ENCODE measurements around the gene BEND6.
"Not testable (repeated sequence)": the region's sequence is repeated elsewhere in the genome, so short reads cannot be mapped to it uniquely, and the experiment has no call there.

The BEND6 gene

DNA sequence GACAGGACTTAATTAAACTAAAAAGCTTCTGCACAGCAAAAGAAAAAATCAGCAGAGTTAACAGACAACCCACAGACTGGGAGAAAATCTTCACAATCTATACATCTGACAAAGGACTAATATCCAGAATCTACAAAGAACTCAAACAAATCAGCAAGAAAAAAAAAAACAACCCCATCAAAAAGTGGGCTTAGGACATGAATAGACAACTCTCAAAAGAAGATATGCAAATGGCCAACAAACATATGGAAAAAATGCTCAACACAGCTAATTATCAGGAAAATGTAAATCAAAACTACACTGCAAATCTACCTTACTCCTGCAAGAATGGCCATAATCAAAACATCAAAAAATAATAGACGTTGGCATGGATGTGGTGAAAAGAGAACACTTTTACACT is 89.2 kb downstream of the BEND6 start:
- DNase-seq, result not testable (repeated sequence)

DNA sequence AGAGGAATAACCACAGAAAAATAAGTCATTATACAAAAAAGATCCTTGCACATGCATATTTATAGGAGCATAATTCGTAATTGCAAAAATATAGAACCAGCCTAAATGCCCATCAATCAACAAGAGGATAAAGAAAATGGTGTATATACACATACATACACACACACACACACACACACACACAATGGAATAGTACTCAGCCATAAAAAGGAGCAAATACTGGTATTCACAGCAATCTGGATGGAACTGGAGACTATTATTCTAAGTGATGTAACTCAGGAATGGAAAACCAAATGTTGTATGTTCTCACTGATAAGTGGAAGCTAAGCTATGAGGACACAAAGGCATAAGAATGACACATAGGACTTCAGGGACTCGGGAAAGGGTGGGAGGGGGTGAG is 89.7 kb downstream of the BEND6 start:
- no peak for DNase-seq

DNA sequence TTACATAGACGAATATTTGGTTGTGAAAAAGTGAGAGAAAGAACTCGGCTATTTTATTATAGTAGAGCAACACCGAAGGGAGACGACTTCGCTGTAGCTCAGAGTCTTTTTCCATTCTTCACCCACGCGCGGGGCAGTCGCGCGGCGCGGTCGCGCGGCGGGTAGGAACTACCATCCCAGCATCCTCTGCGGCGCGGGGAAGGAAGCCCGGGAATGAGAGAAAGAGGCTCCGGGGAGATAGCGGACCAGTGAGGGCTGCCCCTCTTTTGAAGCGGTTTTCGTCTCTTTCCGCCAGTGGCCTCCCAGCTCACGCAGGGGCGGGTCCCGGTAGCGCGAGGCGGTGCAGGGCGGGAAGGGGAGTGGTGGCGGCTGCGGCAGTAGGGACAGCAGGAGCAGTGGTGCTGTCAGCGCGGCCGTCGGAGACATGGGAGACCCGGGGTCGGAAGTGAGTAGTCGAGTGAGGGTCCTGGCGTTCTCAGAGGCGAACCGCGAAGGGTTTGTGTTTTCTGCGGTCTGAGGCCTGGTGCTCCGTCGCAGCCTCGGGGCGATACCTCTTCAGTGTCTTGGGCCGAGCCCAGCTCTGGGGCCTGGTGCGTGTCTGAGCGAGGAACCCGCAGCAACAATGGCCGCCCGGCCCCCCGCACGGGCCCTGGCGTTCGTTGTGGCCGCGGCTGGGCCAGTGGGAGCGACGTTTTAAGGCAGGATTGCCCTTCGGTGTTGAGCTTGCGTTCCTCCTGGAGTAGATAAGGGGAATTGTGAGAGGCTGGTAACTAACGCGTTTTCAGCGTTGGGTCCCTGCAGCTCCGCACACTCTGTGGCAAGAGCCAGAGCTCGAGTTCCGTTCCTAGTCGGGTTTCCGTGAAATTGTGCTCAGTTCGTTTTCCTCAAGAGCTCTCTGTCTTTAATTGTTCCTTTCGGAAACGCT is 91.7 kb downstream of the BEND6 start, which contains the start of gene KIAA1586:
Gene KIAA1586 (plus strand): TSS at position 362 of the 925 bp plus-strand sequence. CDS start 63 bp downstream, at position 425.
- peak; percentile 78 for DNase-seq

DNA sequence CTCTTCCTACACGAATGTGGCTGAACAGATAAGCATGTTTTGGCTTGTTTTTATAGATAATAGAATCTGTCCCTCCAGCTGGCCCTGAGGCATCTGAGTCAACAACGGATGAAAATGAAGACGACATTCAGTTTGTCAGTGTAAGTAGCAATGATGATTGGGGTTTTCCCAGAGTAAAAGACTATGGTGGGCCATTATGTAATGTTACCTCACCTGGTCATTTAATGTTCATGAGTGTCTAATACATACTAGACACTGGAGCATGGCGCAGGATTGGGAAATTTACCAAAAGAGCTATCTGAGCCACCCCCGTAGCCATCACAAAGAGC is 92.3 kb downstream of the BEND6 start:
- DNase-seq, result not testable (repeated sequence)

GRCh38 chr6:57047859-57048258 is 93.0 kb downstream of the BEND6 start:
- DNase-seq, result not testable (repeated sequence)

DNA sequence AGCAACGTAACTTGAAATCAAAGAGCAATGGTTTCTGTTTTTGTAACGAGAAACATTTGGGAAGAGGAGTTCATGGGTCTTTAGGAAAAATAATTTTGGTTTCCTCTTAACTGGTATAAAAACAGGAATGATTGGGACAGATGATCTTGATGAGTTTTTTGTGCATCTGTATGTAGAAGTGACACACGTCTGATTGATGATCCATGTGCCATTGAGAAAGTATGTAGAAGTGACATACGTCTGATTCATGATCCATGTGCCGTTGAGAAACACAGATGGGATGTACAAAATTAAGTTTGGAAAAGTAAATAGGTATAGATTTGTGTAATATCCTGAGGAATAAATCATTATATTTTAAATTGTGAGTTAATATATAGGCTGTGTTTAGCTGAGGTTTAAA is 93.7 kb downstream of the BEND6 start:
- DNase-seq, result no peak

- DNase-seq, result no peak
Observed at GRCh38 chr6:57063847-57064246, 108.9 kb downstream of the BEND6 start.

GRCh38 chr6:57064809-57065208 is 109.9 kb downstream of the BEND6 start:
- no peak for DNase-seq

- DNase-seq, result no peak
Observed at GRCh38 chr6:57068061-57068460, 113.2 kb downstream of the BEND6 start.

- no peak for DNase-seq
Observed at GRCh38 chr6:57069228-57069627, 114.3 kb downstream of the BEND6 start.

- DNase-seq, result no peak
Observed at GRCh38 chr6:57069920-57070331, 115.0 kb downstream of the BEND6 start.

DNA sequence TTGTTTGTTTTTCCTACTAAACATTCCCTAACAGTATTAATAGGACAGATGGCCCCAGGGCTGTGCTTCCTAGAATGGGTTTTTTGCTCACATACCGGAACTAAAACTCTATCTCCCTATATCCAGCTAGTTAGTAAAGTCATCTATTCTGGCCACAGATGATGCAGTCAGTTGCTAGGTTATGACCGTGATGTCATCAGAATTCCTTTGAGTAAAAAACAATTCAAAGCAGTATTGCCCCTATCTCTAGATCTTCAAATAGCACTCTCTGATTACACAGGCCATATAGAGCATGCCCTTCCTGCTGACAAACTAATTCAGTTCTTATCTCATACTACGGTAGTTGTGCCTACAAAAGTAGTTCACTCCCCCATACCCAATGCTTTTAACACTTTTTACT is 117.2 kb downstream of the BEND6 start:
- DNase-seq, result no peak

- no peak for DNase-seq
Observed at GRCh38 chr6:57074383-57074782, 119.5 kb downstream of the BEND6 start.

GRCh38 chr6:57075092-57075491 is 120.2 kb downstream of the BEND6 start:
- no peak for DNase-seq

Measured in stimulated activated CD4-positive, alpha-beta T cell treated with anti-CD3 and anti-CD28 coated beads, Interleukin-4, amount 100 ng/mL, for 1 hour (primary cell).